Lung microvascular endothelial cell (primary cell): ENCODE data around the gene MTCL3.

Source experiments
- DNase-seq, 2 donors: peaks; one replicate each; pipeline versions ENCODE4 v3.0.0 to v3.0.0-alpha.2; 2010; ENCODE audit warnings: low read depth in 2 of 2

Gene MTCL3

GRCh38 chr6:127515234-127515793 lies 3.8 kb downstream of the MTCL3 start:
- DNase-seq = no peak

- no peak for DNase-seq
Observed at GRCh38 chr6:127514773-127515227, 4.3 kb downstream of the MTCL3 start.

GRCh38 chr6:127514179-127514772 lies 4.9 kb downstream of the MTCL3 start:
- DNase-seq = no peak

- DNase-seq = no peak
Observed at GRCh38 chr6:127513425-127513824, 5.7 kb downstream of the MTCL3 start.

GRCh38 chr6:127510876-127511275 lies 8.3 kb downstream of the MTCL3 start:
- DNase-seq = no peak

- DNase-seq = no peak
Observed at GRCh38 chr6:127506894-127507293, 12.2 kb downstream of the MTCL3 start.

GRCh38 chr6:127503022-127503421 lies 16.1 kb downstream of the MTCL3 start:
- DNase-seq = no peak

GRCh38 chr6:127497410-127497809 lies 21.7 kb downstream of the MTCL3 start:
- no peak for DNase-seq

GRCh38 chr6:127496471-127496870 lies 22.7 kb downstream of the MTCL3 start:
- DNase-seq = peak in 1 of 2 donors; percentile 45

- no peak for DNase-seq
Observed at GRCh38 chr6:127494240-127494767, 24.8 kb downstream of the MTCL3 start.

- DNase-seq = no peak
Observed at GRCh38 chr6:127489248-127489647, 29.9 kb downstream of the MTCL3 start.

- no peak for DNase-seq
Observed at GRCh38 chr6:127486934-127487333, 32.2 kb downstream of the MTCL3 start.

GRCh38 chr6:127484212-127484863 lies 34.8 kb downstream of the MTCL3 start:
- peak; percentile 6 to 34 for DNase-seq

GRCh38 chr6:127483399-127484055 lies 35.6 kb downstream of the MTCL3 start:
- no peak for DNase-seq

- no peak for DNase-seq
Observed at GRCh38 chr6:127482325-127482724, 36.8 kb downstream of the MTCL3 start.

- DNase-seq = peak; percentile 13 to 48
Observed at GRCh38 chr6:127481628-127482027, 37.5 kb downstream of the MTCL3 start.

GRCh38 chr6:127481111-127481510 lies 38.0 kb downstream of the MTCL3 start:
- DNase-seq = no peak

GRCh38 chr6:127477658-127478057 lies 41.5 kb downstream of the MTCL3 start:
- no peak for DNase-seq

- DNase-seq = no peak
Observed at GRCh38 chr6:127475823-127476176, 43.3 kb downstream of the MTCL3 start.

- no peak for DNase-seq
Observed at GRCh38 chr6:127475135-127475822, 43.9 kb downstream of the MTCL3 start.

- DNase-seq = no peak
Observed at GRCh38 chr6:127471379-127472255, 47.5 kb downstream of the MTCL3 start.
